Measurements from ENCODE around the gene ZDHHC1.

- TF ChIP-seq CTCF (IDR thresholded peaks at IDR 0.05; ENCODE audit: extremely low read depth in 1 of 2, insufficient read depth in 1 of 2, low read depth in 1 of 2, low read length in 2 of 2) (no peak), POLR2AphosphoS5 (IDR thresholded peaks at IDR 0.05; ENCODE audit: insufficient read depth, low read depth, low read length) (no peak), JUN (IDR thresholded peaks at IDR 0.05; ENCODE audit: borderline replicate concordance, insufficient read depth, insufficient read length, low read depth) (no peak), POLR2A (IDR thresholded peaks at IDR 0.05; ENCODE audit: low read depth, low read length) (no peak), MAX (IDR thresholded peaks at IDR 0.05; ENCODE audit: insufficient read depth, insufficient read length) (no peak), MYC (IDR thresholded peaks at IDR 0.05; ENCODE audit: low read depth, low read length) (no peak)
Observed at GRCh38 chr16:67463059-67463458, 46.8 kb upstream of the ZDHHC1 start.
